ENCODE data around the gene EPN1. TPM values are rescaled to one million over a fixed set of nuclear protein-coding genes. Genes with fewer than 3 reads are reported as not detected.
A peak's percentile ranks its signal among the peaks of the same experiment; 100 is the strongest.

Gene EPN1
- total and polyA plus RNA-seq, 9 of the 15 experiments (the other 6 are each of a cell fraction or from before 2014, with no cell fraction given), result 0.08 to 138 (median 12.7) TPM

GRCh38 chr19:55653651-55654322 lies 21.2 kb upstream of the EPN1 start (continued):
- TF ChIP-seq, protein P1, sequence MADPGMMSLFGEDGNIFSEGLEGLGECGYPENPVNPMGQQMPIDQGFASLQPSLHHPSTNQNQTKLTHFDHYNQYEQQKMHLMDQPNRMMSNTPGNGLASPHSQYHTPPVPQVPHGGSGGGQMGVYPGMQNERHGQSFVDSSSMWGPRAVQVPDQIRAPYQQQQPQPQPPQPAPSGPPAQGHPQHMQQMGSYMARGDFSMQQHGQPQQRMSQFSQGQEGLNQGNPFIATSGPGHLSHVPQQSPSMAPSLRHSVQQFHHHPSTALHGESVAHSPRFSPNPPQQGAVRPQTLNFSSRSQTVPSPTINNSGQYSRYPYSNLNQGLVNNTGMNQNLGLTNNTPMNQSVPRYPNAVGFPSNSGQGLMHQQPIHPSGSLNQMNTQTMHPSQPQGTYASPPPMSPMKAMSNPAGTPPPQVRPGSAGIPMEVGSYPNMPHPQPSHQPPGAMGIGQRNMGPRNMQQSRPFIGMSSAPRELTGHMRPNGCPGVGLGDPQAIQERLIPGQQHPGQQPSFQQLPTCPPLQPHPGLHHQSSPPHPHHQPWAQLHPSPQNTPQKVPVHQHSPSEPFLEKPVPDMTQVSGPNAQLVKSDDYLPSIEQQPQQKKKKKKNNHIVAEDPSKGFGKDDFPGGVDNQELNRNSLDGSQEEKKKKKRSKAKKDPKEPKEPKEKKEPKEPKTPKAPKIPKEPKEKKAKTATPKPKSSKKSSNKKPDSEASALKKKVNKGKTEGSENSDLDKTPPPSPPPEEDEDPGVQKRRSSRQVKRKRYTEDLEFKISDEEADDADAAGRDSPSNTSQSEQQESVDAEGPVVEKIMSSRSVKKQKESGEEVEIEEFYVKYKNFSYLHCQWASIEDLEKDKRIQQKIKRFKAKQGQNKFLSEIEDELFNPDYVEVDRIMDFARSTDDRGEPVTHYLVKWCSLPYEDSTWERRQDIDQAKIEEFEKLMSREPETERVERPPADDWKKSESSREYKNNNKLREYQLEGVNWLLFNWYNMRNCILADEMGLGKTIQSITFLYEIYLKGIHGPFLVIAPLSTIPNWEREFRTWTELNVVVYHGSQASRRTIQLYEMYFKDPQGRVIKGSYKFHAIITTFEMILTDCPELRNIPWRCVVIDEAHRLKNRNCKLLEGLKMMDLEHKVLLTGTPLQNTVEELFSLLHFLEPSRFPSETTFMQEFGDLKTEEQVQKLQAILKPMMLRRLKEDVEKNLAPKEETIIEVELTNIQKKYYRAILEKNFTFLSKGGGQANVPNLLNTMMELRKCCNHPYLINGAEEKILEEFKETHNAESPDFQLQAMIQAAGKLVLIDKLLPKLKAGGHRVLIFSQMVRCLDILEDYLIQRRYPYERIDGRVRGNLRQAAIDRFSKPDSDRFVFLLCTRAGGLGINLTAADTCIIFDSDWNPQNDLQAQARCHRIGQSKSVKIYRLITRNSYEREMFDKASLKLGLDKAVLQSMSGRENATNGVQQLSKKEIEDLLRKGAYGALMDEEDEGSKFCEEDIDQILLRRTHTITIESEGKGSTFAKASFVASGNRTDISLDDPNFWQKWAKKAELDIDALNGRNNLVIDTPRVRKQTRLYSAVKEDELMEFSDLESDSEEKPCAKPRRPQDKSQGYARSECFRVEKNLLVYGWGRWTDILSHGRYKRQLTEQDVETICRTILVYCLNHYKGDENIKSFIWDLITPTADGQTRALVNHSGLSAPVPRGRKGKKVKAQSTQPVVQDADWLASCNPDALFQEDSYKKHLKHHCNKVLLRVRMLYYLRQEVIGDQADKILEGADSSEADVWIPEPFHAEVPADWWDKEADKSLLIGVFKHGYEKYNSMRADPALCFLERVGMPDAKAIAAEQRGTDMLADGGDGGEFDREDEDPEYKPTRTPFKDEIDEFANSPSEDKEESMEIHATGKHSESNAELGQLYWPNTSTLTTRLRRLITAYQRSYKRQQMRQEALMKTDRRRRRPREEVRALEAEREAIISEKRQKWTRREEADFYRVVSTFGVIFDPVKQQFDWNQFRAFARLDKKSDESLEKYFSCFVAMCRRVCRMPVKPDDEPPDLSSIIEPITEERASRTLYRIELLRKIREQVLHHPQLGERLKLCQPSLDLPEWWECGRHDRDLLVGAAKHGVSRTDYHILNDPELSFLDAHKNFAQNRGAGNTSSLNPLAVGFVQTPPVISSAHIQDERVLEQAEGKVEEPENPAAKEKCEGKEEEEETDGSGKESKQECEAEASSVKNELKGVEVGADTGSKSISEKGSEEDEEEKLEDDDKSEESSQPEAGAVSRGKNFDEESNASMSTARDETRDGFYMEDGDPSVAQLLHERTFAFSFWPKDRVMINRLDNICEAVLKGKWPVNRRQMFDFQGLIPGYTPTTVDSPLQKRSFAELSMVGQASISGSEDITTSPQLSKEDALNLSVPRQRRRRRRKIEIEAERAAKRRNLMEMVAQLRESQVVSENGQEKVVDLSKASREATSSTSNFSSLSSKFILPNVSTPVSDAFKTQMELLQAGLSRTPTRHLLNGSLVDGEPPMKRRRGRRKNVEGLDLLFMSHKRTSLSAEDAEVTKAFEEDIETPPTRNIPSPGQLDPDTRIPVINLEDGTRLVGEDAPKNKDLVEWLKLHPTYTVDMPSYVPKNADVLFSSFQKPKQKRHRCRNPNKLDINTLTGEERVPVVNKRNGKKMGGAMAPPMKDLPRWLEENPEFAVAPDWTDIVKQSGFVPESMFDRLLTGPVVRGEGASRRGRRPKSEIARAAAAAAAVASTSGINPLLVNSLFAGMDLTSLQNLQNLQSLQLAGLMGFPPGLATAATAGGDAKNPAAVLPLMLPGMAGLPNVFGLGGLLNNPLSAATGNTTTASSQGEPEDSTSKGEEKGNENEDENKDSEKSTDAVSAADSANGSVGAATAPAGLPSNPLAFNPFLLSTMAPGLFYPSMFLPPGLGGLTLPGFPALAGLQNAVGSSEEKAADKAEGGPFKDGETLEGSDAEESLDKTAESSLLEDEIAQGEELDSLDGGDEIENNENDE (IDR thresholded peaks at IDR 0.05; ENCODE audit: low read depth, low read length), result no peak
- TF ChIP-seq, protein P2, sequence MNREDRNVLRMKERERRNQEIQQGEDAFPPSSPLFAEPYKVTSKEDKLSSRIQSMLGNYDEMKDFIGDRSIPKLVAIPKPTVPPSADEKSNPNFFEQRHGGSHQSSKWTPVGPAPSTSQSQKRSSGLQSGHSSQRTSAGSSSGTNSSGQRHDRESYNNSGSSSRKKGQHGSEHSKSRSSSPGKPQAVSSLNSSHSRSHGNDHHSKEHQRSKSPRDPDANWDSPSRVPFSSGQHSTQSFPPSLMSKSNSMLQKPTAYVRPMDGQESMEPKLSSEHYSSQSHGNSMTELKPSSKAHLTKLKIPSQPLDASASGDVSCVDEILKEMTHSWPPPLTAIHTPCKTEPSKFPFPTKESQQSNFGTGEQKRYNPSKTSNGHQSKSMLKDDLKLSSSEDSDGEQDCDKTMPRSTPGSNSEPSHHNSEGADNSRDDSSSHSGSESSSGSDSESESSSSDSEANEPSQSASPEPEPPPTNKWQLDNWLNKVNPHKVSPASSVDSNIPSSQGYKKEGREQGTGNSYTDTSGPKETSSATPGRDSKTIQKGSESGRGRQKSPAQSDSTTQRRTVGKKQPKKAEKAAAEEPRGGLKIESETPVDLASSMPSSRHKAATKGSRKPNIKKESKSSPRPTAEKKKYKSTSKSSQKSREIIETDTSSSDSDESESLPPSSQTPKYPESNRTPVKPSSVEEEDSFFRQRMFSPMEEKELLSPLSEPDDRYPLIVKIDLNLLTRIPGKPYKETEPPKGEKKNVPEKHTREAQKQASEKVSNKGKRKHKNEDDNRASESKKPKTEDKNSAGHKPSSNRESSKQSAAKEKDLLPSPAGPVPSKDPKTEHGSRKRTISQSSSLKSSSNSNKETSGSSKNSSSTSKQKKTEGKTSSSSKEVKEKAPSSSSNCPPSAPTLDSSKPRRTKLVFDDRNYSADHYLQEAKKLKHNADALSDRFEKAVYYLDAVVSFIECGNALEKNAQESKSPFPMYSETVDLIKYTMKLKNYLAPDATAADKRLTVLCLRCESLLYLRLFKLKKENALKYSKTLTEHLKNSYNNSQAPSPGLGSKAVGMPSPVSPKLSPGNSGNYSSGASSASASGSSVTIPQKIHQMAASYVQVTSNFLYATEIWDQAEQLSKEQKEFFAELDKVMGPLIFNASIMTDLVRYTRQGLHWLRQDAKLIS (CRISPR knock-in tag; IDR thresholded peaks at IDR 0.05), result peak; percentile 92; the same call in 1 of the 2 replicates
- TF ChIP-seq ZNF143 (CRISPR knock-in tag; IDR thresholded peaks at IDR 0.05), result no peak
- no peak for TF ChIP-seq ZNF785 (CRISPR knock-in tag; IDR thresholded peaks at IDR 0.05)
- TF ChIP-seq ZZZ3 (IDR thresholded peaks at IDR 0.05), result peak; percentile 79; the same call in 1 of the 2 replicates
- peak; percentile 71; the same call in 1 of the 2 replicates for TF ChIP-seq ELF4 (CRISPR knock-in tag; IDR thresholded peaks at IDR 0.05)
- no peak for TF ChIP-seq ZBTB17 (CRISPR knock-in tag; IDR thresholded peaks at IDR 0.05)
- TF ChIP-seq, protein P3, sequence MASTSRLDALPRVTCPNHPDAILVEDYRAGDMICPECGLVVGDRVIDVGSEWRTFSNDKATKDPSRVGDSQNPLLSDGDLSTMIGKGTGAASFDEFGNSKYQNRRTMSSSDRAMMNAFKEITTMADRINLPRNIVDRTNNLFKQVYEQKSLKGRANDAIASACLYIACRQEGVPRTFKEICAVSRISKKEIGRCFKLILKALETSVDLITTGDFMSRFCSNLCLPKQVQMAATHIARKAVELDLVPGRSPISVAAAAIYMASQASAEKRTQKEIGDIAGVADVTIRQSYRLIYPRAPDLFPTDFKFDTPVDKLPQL (IDR thresholded peaks at IDR 0.05; ENCODE audit: extremely low read depth, insufficient read length), result no peak
- TF ChIP-seq TCF3 (CRISPR knock-in tag; IDR thresholded peaks at IDR 0.05), result peak; percentile 40; the same call in 1 of the 2 replicates
- TF ChIP-seq LEF1 (IDR thresholded peaks at IDR 0.05), result no peak
